Measurements from ENCODE around the gene AP1B1.

GRCh38 chr22:29308791-29309262 is 79.5 kb downstream of the AP1B1 start:
- no peak for TF ChIP-seq CTCF (IDR thresholded peaks at IDR 0.05)
- TF ChIP-seq POLR2A (IDR thresholded peaks at IDR 0.05): no peak
- no peak for TF ChIP-seq EP300 (IDR thresholded peaks at IDR 0.05)
- no peak for TF ChIP-seq POLR2AphosphoS5 (IDR thresholded peaks at IDR 0.05)

Data from suprapubic skin (tissue), 4 donors.